HG02852 (cell line): ENCODE measurements around the gene TUBGCP3.
"Not testable (repeated sequence)": the region's sequence is repeated elsewhere in the genome, so short reads cannot be mapped to it uniquely, and the experiment has no call there.

ENCODE experiments used
- ATAC-seq: cut with Tn5 transposase; IDR thresholded peaks from one replicate; pipeline ENCODE4 v1.9.1; 2021; ENCODE audit warnings: mild to moderate bottlenecking, moderate library complexity; ENCODE audit not compliant: unreplicated experiment

Gene TUBGCP3

GRCh38 chr13:112531263-112531794 lies 56.6 kb downstream of the TUBGCP3 start:
- ATAC-seq, result no peak

- ATAC-seq, result no peak
Observed at GRCh38 chr13:112530861-112531260, 57.1 kb downstream of the TUBGCP3 start.

DNA sequence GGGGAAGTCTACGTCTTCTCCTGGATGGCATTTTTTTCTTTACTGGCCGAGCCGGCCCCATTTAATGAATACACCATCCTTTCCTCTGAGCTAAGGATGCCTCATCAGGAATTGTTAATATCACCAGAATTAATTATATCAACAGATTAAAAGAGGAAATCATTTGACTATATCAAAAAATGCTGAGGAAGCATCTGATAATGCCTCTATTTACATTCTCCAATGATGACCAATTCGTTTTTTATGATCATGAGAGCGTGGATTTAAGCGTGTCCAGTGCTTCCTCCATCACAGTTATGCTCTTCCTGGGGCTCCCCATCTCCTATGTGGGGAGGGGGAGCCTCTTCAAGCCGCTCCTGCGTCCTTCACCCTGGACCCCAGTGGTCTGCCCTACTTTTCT lies 58.7 kb downstream of the TUBGCP3 start:
- ATAC-seq, result no peak

DNA sequence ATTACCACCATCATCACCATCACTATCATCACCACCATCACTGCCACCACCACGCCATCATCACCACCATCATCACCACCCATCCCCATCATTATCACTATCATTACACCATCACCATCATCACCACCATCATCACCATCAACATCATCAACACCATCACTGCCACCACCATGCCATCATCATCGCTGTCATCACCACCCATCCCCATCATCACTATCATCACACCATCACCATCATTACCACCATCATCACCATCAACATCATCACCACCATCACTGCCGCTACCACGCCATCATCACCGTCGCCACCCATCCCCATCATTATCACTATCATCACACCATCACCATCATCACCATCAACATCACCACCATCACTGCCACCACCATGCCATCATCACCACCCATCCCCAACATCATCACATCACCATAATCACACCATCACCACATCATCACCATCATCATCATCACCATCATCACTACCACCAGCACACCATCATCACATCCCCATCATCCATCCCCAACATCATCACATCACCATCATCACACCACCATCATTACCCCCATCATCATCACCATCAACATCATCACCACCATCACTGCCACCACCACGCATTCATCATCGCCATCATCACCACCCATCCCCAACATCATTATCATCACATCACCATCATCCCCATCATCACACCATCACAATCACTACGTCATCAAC lies 61.7 kb downstream of the TUBGCP3 start:
- no peak for ATAC-seq

- ATAC-seq, result no peak
Observed at GRCh38 chr13:112525356-112525945, 62.5 kb downstream of the TUBGCP3 start.

DNA sequence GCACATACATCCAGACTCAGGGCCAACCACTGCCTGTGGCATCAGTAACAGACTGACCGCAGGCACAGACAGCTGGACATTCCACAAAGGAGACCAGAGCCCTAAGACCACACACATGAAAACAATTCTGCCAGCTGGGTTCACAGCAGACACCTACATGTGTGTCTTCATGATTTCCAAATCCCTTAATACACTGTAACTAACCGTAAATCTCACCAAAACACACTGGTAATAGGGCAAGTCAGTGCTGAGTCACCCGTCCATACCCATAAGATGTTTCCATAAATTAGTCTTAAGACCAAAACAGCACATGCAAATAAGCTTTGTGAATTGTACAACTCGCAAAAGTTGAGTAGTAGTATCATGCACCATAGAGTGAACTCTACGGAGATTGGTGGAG lies 65.4 kb downstream of the TUBGCP3 start:
- ATAC-seq, result no peak

- ATAC-seq, result no peak
Observed at GRCh38 chr13:112521073-112521685, 66.8 kb downstream of the TUBGCP3 start.

- ATAC-seq, result no peak
Observed at GRCh38 chr13:112519517-112520060, 68.4 kb downstream of the TUBGCP3 start.

GRCh38 chr13:112516218-112516617 lies 71.7 kb downstream of the TUBGCP3 start:
- ATAC-seq, result no peak

GRCh38 chr13:112513761-112514160 lies 74.2 kb downstream of the TUBGCP3 start:
- ATAC-seq, result no peak

DNA sequence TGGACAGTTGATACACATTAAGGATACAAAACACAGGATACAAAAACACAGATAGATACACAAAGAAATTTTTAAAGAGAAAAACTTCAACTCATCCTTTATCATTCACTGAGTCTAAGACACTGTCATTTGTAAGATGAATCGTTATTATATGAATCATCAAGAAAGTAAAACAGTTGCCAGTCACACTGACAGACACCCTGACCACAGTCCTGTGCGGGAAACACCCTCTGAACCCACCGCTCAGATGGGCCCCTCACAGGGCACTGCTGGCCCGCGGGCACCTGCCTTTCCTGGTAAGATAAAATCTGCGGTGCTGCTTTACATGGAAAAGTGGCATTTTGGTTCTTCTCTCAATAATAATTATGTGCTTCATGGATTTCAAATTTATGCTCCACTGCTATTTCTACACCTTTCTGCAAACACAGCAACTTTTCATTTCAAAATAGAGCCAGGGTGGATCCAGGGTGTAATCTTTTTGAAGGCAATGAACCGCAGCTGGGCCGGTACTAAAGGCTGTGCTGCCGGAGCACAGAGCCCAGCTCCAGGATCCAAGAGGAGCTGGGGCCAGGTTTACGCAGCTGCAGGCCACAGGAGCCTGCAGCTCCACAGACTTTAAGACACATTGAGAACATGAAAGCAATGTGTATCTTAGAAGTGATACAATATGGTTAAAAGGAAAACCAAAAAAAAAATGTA lies 76.8 kb downstream of the TUBGCP3 start:
- ATAC-seq, result no peak

GRCh38 chr13:112510002-112510780 lies 77.8 kb downstream of the TUBGCP3 start:
- no peak for ATAC-seq

- ATAC-seq, result no peak
Observed at GRCh38 chr13:112509190-112509589, 78.8 kb downstream of the TUBGCP3 start.

DNA sequence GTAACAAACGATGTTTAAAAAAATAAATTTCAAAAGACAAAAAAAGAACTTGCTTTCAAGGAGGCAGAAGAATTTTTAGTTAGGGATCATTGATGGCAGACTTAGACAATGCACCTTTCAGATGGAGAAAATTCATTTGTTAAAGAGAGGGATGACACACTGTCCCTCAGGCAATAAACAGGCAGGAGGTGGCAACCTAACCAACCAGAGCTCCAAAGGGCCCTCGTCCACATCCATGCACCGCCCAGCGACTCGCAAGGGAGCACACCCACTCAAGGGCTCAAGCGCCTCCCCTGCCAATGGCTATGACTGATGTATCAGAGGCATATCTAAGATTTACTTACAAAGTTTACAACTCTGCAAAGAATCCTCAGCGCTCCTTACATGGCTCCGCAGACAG lies 81.9 kb downstream of the TUBGCP3 start:
- no peak for ATAC-seq

GRCh38 chr13:112496166-112496565 lies 91.8 kb downstream of the TUBGCP3 start:
- ATAC-seq, result no peak

- ATAC-seq, result no peak
Observed at GRCh38 chr13:112495465-112495864, 92.5 kb downstream of the TUBGCP3 start.

DNA sequence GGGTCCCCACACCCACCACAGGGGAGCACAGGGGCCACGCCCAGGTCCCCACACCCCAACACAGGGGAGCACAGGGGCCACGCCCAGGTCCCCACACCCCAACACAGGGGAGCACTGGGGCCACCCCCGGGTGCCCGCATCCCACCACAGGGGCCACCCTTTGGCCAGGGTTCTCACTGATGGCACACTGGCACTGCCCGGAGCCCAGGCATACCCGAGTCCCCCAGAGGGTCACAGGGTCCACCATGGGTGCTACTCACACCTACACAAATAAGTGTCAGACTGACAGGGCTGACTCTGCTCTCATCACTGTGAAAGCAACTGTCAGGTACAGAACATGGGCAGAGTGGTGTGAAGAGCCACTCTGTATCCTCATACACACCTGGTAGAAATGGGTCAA lies 98.8 kb downstream of the TUBGCP3 start:
- ATAC-seq, result no peak

DNA sequence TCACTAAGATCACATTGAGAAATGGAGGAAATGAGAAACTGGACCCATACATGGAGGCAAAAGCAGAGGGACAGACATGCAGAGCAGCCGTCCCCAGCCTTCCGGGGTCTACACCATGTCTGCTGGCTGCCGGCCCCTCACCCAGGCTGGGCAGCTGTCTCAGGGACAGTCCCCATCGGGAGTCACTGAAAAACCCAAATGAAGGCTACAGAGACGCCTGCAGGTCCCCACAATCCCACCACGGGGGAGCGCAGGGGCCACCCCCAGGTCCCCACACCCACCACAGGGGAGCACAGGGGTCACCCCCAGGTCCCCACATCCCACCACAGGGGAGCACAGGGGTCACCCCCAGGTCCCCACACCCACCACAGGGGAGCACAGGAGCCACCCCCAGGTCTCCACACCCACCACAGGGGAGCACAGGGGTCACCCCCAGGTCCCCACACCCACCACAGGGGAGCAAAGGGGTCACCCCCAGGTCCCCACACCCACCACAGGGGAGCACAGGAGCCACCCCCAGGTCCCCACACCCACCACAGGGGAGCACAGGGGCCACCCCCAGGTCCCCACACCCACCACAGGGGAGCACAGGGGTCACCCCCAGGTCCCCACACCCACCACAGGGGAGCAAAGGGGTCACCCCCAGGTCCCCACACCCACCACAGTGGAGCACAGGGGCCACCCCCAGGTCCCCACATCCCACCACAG lies 99.5 kb downstream of the TUBGCP3 start:
- ATAC-seq, result not testable (repeated sequence)

GRCh38 chr13:112487127-112487517 lies 100.8 kb downstream of the TUBGCP3 start:
- no peak for ATAC-seq
